Tibial nerve (tissue), 3 donors: ENCODE data around the gene DLGAP4.

ENCODE experiments used
- POLR2A ChIP-seq, 2 donors: fragments of 450-650 bp; IDR thresholded peaks; one replicate each; pipeline ENCODE4 v1.6.1; 2017; ENCODE audit warnings: antibody characterized with exemption in 2 of 2, mild to moderate bottlenecking in 2 of 2, moderate library complexity in 2 of 2
- TF ChIP-seq, protein P1 (sequence below), 5 experiments: fragments of 200-600 bp in 3 of 5; fragments of 450-650 bp in 2 of 5; sonication (generic) in 3 of 5; IDR thresholded peaks; one replicate each; pipeline ENCODE4 v1.5.1; 2016 to 2019; ENCODE audit warnings: antibody characterized with exemption in 5 of 5, mild to moderate bottlenecking in 3 of 5, moderate library complexity in 2 of 5

DNA sequence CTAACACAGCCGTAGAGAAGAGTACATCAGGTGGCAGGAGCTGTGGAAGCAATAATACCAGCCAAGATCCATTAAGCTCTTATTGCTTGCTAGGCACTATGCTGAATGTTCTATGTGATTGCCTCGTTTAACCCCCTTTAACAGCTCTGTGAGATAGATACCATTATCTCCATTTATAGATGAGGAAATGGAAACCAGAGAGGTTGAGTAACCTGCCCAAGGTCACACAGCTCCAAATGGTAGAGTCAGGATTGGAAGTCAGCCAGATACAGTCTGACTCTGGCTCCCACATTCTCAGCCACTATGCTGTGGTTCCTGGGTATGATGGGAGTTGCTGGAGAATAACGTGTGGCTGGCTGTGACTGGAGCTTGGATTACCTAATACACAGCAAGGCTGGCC, 92.4 kb downstream of the DLGAP4 start:
- no peak for TF ChIP-seq POLR2A (IDR thresholded peaks at IDR 0.05)
- TF ChIP-seq, protein P1, sequence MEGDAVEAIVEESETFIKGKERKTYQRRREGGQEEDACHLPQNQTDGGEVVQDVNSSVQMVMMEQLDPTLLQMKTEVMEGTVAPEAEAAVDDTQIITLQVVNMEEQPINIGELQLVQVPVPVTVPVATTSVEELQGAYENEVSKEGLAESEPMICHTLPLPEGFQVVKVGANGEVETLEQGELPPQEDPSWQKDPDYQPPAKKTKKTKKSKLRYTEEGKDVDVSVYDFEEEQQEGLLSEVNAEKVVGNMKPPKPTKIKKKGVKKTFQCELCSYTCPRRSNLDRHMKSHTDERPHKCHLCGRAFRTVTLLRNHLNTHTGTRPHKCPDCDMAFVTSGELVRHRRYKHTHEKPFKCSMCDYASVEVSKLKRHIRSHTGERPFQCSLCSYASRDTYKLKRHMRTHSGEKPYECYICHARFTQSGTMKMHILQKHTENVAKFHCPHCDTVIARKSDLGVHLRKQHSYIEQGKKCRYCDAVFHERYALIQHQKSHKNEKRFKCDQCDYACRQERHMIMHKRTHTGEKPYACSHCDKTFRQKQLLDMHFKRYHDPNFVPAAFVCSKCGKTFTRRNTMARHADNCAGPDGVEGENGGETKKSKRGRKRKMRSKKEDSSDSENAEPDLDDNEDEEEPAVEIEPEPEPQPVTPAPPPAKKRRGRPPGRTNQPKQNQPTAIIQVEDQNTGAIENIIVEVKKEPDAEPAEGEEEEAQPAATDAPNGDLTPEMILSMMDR (IDR thresholded peaks at IDR 0.05) = no peak
